Gastroesophageal sphincter (tissue), 4 donors: ENCODE measurements around the gene PPOX. TPM values are rescaled to one million over a fixed set of nuclear protein-coding genes. Genes with fewer than 3 reads are reported as not detected.
A peak's percentile ranks its signal among the peaks of the same experiment; 100 is the strongest.

Experiments
- ATAC-seq: fragments of 150-250 bp; one replicate; pipeline ENCODE4 v1.9.1; 2016; ENCODE audit warnings: mild to moderate bottlenecking, moderate library complexity
- H3K27ac ChIP-seq, 4 donors: fragments of 200-600 bp; sonication (generic) in 3 of 4; 1 replicate in 3 of 4; 2 replicates in 1 of 4; pipeline ENCODE4 v1.5.1; 2016 to 2019
- H3K27me3 ChIP-seq: fragments of 200-600 bp; sonication (generic); one replicate; pipeline ENCODE4 v1.5.1; 2019
- H3K36me3 ChIP-seq, 2 donors: fragments of 200-600 bp; sonication (generic); one replicate each; pipeline ENCODE4 v1.5.1; 2019; ENCODE audit warnings: control low read depth in 1 of 2
- H3K4me1 ChIP-seq, 3 donors: fragments of 200-600 bp; sonication (generic); 1 replicate in 2 of 3; 2 replicates in 1 of 3; pipeline ENCODE4 v1.5.1; 2016 to 2019; ENCODE audit warnings: control low read depth in 2 of 3
- H3K4me3 ChIP-seq, 2 donors: fragments of 200-600 bp; sonication (generic); one replicate each; pipeline ENCODE4 v1.5.1; 2019; ENCODE audit warnings: mild to moderate bottlenecking in 1 of 2, moderate library complexity in 1 of 2
- H3K9me3 ChIP-seq, 3 donors: fragments of 200-600 bp; sonication (generic); one replicate each; pipeline ENCODE4 v1.5.1; 2017 to 2019; ENCODE audit warnings: control low read depth in 2 of 3
- EP300 ChIP-seq: sonication (generic); formaldehyde crosslinking; IDR thresholded peaks from one replicate; pipeline ENCODE4 v1.6.1; 2017; ENCODE audit warnings: antibody characterized with exemption, mild to moderate bottlenecking
- POLR2A ChIP-seq, 2 donors: fragments of 450-650 bp; IDR thresholded peaks; one replicate each; pipeline ENCODE4 v1.6.1; 2017; ENCODE audit warnings: antibody characterized with exemption in 2 of 2, mild to moderate bottlenecking in 2 of 2, moderate library complexity in 1 of 2
- POLR2AphosphoS5 ChIP-seq: sonication (generic); formaldehyde crosslinking; IDR thresholded peaks from one replicate; pipeline ENCODE4 v1.6.1; 2017; ENCODE audit warnings: antibody characterized with exemption
- WGBS, 2 donors: methylation state at CpG; one replicate each; pipeline ENCODE4 v1.1.5; 2018; ENCODE audit warnings: low coverage in 1 of 2; 5-methylcytosine and 5-hydroxymethylcytosine counted together
- total RNA-seq, 4 donors: library from RNA; depleted of rRNA; stranded (reverse); fragments of >200 nt; gene quantifications; one replicate each; pipeline ENCODE4 v1.1.0, GENCODE V29; 2016
- TF ChIP-seq, protein P1 (sequence below), 4 experiments: fragments of 200-600 bp in 2 of 4; fragments of 450-650 bp in 2 of 4; sonication (generic) in 1 of 4; IDR thresholded peaks; one replicate each; pipeline ENCODE4 v1.5.1; 2017 to 2019; ENCODE audit warnings: antibody characterized with exemption in 4 of 4, mild to moderate bottlenecking in 2 of 4, moderate library complexity in 2 of 4

The PPOX gene
- total RNA-seq, 4 donors from 2014 or later: 10.5 to 27.4 (median 17.6) TPM

DNA sequence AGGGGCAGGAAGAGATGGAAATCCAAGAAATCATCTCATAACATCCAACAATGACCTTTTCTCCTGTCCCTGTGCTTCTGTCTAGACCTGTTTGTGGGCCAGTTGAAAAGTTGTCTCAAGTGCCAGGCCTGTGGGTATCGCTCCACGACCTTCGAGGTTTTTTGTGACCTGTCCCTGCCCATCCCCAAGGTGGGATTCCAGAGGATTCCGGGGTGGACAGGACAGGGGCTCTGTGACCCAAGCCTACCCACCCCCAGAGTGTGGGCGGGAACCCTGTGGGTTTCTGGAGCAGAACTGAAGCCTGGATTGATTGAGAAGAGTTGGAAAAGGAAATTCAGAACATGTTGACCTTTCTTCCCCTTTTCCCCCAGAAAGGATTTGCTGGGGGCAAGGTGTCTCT lies 2.4 kb upstream of the PPOX start:
- Histone ChIP-seq H3K27ac (no peak overlapping the region), H3K9me3 (no peaks in the 10 kb centered on the region), H3K4me3 (no peak overlapping the region), H3K27me3 (no peaks in the 10 kb centered on the region), H3K36me3 (peaks cover 0 to 49% of the 10 kb centered on the region in 2 donors), H3K4me1 (peaks cover 7 to 71% (median 36%) of the 10 kb centered on the region in 3 donors)
- no peak for ATAC-seq
- TF ChIP-seq POLR2A (IDR thresholded peaks at IDR 0.05) (no peak), POLR2AphosphoS5 (no peak), EP300 (no peak)
- TF ChIP-seq, protein P1, sequence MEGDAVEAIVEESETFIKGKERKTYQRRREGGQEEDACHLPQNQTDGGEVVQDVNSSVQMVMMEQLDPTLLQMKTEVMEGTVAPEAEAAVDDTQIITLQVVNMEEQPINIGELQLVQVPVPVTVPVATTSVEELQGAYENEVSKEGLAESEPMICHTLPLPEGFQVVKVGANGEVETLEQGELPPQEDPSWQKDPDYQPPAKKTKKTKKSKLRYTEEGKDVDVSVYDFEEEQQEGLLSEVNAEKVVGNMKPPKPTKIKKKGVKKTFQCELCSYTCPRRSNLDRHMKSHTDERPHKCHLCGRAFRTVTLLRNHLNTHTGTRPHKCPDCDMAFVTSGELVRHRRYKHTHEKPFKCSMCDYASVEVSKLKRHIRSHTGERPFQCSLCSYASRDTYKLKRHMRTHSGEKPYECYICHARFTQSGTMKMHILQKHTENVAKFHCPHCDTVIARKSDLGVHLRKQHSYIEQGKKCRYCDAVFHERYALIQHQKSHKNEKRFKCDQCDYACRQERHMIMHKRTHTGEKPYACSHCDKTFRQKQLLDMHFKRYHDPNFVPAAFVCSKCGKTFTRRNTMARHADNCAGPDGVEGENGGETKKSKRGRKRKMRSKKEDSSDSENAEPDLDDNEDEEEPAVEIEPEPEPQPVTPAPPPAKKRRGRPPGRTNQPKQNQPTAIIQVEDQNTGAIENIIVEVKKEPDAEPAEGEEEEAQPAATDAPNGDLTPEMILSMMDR (IDR thresholded peaks at IDR 0.05): no peak
- 85 to 100% methylated on average over 2 to 3 of the region's 5 CpGs for WGBS, 2 donors

DNA sequence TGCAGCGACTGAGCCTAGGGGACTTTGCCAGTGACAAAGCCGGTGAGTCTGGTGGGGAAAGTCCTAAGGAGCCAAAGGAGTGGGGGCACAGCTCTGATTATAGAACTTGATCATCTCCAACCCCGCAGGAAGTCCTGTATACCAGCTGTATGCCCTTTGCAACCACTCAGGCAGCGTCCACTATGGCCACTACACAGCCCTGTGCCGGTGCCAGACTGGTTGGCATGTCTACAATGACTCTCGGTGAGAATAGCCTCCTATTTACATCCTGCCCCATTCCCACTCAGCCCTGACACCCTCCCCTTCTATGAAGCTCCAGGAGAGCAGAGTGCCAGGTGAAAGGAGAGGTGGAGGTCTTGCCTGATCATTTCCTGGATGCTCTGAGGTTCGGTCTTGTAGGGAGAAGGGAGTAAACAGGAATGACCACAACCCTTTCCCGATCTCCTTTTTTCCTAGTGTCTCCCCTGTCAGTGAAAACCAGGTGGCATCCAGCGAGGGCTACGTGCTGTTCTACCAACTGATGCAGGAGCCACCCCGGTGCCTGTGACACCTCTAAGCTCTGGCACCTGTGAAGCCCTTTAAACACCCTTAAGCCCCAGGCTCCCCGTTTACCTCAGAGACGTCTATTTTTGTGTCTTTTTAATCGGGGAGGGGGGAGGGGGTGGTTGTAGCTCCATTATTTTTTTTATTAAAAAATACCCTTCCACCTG lies 1.2 kb upstream of the PPOX start:
- ATAC-seq: no peak
- H3K4me3 ChIP-seq: peak overlapping the region; percentile 44 to 70

DNA sequence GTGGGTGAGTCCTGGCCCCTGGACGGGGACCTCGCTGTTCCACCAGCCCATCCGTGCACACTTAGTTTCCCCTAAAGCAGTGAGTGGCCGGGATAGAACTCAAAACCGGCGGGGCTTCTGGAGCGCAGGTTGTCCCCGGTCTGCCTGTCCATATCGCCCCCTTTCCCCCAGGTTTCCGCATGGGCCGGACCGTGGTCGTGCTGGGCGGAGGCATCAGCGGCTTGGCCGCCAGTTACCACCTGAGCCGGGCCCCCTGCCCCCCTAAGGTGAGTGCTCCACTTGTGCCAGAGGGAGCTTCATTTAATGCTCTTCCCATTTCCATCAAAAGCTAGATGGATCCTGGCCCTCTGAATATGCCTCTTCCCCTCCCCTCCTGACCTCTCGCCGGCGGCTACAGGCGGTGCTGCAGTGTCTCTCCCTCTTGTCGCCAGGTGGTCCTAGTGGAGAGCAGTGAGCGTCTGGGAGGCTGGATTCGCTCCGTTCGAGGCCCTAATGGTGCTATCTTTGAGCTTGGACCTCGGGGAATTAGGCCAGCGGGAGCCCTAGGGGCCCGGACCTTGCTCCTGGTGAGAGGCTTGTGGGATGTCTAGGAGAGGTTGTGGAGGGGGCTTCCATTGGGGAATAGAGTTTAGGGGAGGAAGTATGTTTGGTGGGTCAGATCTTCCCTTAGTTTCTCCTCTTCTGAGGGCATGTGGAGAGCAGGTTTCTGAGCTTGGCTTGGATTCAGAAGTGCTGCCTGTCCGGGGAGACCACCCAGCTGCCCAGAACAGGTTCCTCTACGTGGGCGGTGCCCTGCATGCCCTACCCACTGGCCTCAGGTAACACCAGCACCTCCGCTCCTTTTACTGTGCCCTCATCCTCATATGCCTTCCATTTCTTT lies 683 bp downstream of the PPOX start:
- WGBS, 2 donors: 20 to 40% methylated on average over 1 to 8 of the region's 33 CpGs
- Histone ChIP-seq H3K4me1 (peaks cover 0 to 56% (median 17%) of the 10 kb centered on the region in 3 donors), H3K27me3 (no peaks in the 10 kb centered on the region), H3K27ac (peak overlapping the region; percentile 0 to 91 (median 88)), H3K36me3 (peaks cover 0 to 68% of the 10 kb centered on the region in 2 donors), H3K4me3 (peak overlapping the region; percentile 44 to 70), H3K9me3 (no peaks in the 10 kb centered on the region)
- TF ChIP-seq, protein P1 (IDR thresholded peaks at IDR 0.05): no peak
- TF ChIP-seq EP300 (no peak), POLR2A (IDR thresholded peaks at IDR 0.05) (no peak), POLR2AphosphoS5 (no peak)
- no peak for ATAC-seq

More for the DNA sequence above, 1.2 kb upstream of the PPOX start:
- Histone ChIP-seq H3K4me1 (peaks cover 7 to 63% (median 33%) of the 10 kb centered on the region in 3 donors), H3K27me3 (no peaks in the 10 kb centered on the region), H3K9me3 (no peaks in the 10 kb centered on the region), H3K36me3 (peaks cover 0 to 62% of the 10 kb centered on the region in 2 donors), H3K27ac (peak overlapping the region; percentile 63 to 91 (median 88))
- 53 to 90% methylated on average over 3 to 5 of the region's 14 CpGs for WGBS, 2 donors
- TF ChIP-seq POLR2A (IDR thresholded peaks at IDR 0.05) (no peak), EP300 (no peak), POLR2AphosphoS5 (no peak)
- TF ChIP-seq, protein P1 (IDR thresholded peaks at IDR 0.05): no peak

- no peak for ATAC-seq
- TF ChIP-seq POLR2A (IDR thresholded peaks at IDR 0.05): no peak
- TF ChIP-seq, protein P1 (IDR thresholded peaks at IDR 0.05): no peak
- TF ChIP-seq EP300: no peak
- no peak for TF ChIP-seq POLR2AphosphoS5
- Histone ChIP-seq H3K36me3 (peaks cover 0 to 68% of the 10 kb centered on the region in 2 donors), H3K4me3 (no peak overlapping the region), H3K4me1 (peaks cover 0 to 61% (median 21%) of the 10 kb centered on the region in 3 donors), H3K27ac (no peak overlapping the region), H3K27me3 (no peaks in the 10 kb centered on the region), H3K9me3 (no peaks in the 10 kb centered on the region)
- WGBS, 2 donors: 83 to 91% methylated on average over 2 to 7 of the region's 9 CpGs
Measured at GRCh38 chr1:161168906-161169305, 2.7 kb downstream of the PPOX start.
